ENCODE results near the gene MLPH. TPM values are rescaled to one million over a fixed set of nuclear protein-coding genes. Genes with fewer than 3 reads are reported as not detected.

The MLPH gene
- total RNA-seq, 1 donor from 2014 or later: 423 TPM

- peaks cover 5% of the 10 kb centered on the region for H3K4me1 ChIP-seq
- H3K9me3 ChIP-seq: no peaks in the 10 kb centered on the region
- ATAC-seq (no peak), DNase-seq (no peak)
- peaks cover 26% of the 10 kb centered on the region for H3K36me3 ChIP-seq
- intact Hi-C loops (cut with DNase I): no loop called here
- TF ChIP-seq CTCF (IDR thresholded peaks at IDR 0.05): no peak
- H3K27me3 ChIP-seq: no peaks in the 10 kb centered on the region
- H3K4me3 ChIP-seq: no peak overlapping the region
- no peak overlapping the region for H3K27ac ChIP-seq
Measured at GRCh38 chr2:237556773-237557632, 70.0 kb downstream of the MLPH start.

GRCh38 chr2:237557633-237558015 lies 70.6 kb downstream of the MLPH start:
- H3K36me3 ChIP-seq: peaks cover 21% of the 10 kb centered on the region
- H3K27ac ChIP-seq: no peak overlapping the region
- ATAC-seq (no peak), DNase-seq (peak; percentile 47)
- H3K9me3 ChIP-seq: no peaks in the 10 kb centered on the region
- H3K4me1 ChIP-seq: peaks cover 5% of the 10 kb centered on the region
- intact Hi-C loops (cut with DNase I): no loop called here
- H3K27me3 ChIP-seq: no peaks in the 10 kb centered on the region
- TF ChIP-seq CTCF (IDR thresholded peaks at IDR 0.05): no peak
- no peak overlapping the region for H3K4me3 ChIP-seq

- TF ChIP-seq CTCF (IDR thresholded peaks at IDR 0.05): no peak
- Histone ChIP-seq H3K27me3 (no peaks in the 10 kb centered on the region), H3K36me3 (peaks cover 9% of the 10 kb centered on the region), H3K9me3 (no peaks in the 10 kb centered on the region), H3K4me1 (peaks cover 5% of the 10 kb centered on the region), H3K4me3 (no peak overlapping the region), H3K27ac (no peak overlapping the region)
- intact Hi-C loops (cut with DNase I): no loop called here
- peak; percentile 77 for DNase-seq
- peak; percentile 40 for ATAC-seq
Measured at GRCh38 chr2:237558961-237559641, 72.0 kb downstream of the MLPH start.

- Histone ChIP-seq H3K27me3 (peaks cover 8% of the 10 kb centered on the region), H3K4me3 (no peak overlapping the region), H3K9me3 (no peaks in the 10 kb centered on the region), H3K4me1 (peaks cover 5% of the 10 kb centered on the region), H3K27ac (no peak overlapping the region), H3K36me3 (no peaks in the 10 kb centered on the region)
- DNase-seq (peak; percentile 66), ATAC-seq (no peak)
- intact Hi-C loops (cut with DNase I): no loop called here
- no peak for TF ChIP-seq CTCF (IDR thresholded peaks at IDR 0.05)
Measured at GRCh38 chr2:237561221-237561620, 74.2 kb downstream of the MLPH start.

- no peak overlapping the region for H3K27ac ChIP-seq
- peaks cover 5% of the 10 kb centered on the region for H3K4me1 ChIP-seq
- peaks cover 8% of the 10 kb centered on the region for H3K27me3 ChIP-seq
- H3K9me3 ChIP-seq: no peaks in the 10 kb centered on the region
- ATAC-seq (peak; percentile 18), DNase-seq (peak; percentile 77)
- TF ChIP-seq CTCF (IDR thresholded peaks at IDR 0.05): no peak
- intact Hi-C loops (cut with DNase I): no loop called here
- no peaks in the 10 kb centered on the region for H3K36me3 ChIP-seq
- no peak overlapping the region for H3K4me3 ChIP-seq
Measured at GRCh38 chr2:237563816-237564215, 76.8 kb downstream of the MLPH start.
